ENCODE data around the gene SLC49A4.

DNA sequence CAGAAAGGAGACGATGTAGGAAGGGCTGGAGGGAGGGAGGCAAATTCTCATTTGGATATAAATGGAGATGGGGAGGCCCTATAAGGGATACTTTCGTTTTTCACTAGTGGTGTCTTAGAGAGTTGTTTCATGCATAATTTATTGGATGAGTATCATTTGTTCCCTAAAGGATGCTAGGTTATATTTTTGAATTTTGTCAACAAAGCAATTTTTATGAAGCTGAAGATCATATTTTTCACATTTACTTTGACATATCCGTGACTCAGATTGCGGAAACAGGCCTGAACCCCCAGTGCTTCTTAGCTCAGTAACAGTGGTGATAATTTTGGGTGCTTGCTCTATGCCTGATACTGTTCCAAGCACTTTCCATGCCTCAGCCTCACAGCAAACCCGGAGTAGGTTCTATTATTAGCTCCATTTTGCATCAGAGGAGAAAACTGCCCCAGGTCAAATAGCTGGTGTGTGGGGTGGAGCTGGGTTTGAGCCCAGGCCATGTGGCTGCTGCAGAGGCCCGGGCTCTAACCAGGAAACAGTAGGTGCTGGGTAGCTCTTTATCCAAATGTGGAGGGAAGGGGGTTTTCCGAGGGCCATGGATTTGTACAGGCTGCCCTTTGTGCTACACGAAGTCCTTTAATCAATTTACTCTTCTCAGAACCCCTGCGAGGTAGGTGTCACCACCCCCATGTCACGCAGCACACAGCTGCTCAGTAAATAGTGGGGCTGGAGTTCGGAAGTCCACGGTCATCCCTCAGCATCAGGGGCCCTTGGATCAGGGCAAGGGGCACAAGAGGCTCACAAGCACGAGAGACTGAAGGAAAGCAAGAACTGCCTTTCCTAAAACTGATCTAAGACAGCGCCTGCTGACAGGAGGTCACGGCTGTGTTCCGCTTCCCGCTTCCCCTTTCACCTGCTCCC, 99.1 kb downstream of the SLC49A4 start:
- no peak for TF ChIP-seq ZNF664 (tag by site-specific recombination; IDR thresholded peaks at IDR 0.05)
- no peak for TF ChIP-seq YY1 (tag by site-specific recombination; IDR thresholded peaks at IDR 0.05)
